ENCODE results near the gene GATB.
"Not testable (repeated sequence)": the region's sequence is repeated elsewhere in the genome, so short reads cannot be mapped to it uniquely, and the experiment has no call there.

GATB gene

DNA sequence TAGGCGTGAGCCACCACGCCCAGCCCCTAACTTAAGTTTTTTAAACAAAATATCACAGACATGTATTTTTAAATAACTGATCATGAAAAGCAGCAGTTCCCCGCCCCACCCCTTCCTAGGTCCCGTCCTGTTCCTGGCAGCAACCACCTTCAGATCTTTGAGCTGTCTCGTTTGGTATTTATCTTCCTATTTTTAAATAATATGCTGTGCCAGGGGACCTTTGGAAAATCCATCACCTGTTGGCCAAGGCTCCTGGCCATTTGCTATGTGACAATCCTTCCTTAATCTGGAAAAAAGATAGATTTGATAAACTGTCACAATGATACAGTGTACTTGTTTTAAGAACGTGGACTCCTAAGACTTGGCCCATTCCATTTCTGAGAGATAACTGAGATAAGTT, 10.7 kb downstream of the GATB start:
- no peak overlapping the region for H3K4me3 ChIP-seq (ENCODE audit: low read depth, low read length)
- TF ChIP-seq, protein P1, sequence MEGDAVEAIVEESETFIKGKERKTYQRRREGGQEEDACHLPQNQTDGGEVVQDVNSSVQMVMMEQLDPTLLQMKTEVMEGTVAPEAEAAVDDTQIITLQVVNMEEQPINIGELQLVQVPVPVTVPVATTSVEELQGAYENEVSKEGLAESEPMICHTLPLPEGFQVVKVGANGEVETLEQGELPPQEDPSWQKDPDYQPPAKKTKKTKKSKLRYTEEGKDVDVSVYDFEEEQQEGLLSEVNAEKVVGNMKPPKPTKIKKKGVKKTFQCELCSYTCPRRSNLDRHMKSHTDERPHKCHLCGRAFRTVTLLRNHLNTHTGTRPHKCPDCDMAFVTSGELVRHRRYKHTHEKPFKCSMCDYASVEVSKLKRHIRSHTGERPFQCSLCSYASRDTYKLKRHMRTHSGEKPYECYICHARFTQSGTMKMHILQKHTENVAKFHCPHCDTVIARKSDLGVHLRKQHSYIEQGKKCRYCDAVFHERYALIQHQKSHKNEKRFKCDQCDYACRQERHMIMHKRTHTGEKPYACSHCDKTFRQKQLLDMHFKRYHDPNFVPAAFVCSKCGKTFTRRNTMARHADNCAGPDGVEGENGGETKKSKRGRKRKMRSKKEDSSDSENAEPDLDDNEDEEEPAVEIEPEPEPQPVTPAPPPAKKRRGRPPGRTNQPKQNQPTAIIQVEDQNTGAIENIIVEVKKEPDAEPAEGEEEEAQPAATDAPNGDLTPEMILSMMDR (IDR thresholded peaks at IDR 0.05; ENCODE audit: borderline replicate concordance, insufficient read depth, low read depth, low read length): no peak

DNA sequence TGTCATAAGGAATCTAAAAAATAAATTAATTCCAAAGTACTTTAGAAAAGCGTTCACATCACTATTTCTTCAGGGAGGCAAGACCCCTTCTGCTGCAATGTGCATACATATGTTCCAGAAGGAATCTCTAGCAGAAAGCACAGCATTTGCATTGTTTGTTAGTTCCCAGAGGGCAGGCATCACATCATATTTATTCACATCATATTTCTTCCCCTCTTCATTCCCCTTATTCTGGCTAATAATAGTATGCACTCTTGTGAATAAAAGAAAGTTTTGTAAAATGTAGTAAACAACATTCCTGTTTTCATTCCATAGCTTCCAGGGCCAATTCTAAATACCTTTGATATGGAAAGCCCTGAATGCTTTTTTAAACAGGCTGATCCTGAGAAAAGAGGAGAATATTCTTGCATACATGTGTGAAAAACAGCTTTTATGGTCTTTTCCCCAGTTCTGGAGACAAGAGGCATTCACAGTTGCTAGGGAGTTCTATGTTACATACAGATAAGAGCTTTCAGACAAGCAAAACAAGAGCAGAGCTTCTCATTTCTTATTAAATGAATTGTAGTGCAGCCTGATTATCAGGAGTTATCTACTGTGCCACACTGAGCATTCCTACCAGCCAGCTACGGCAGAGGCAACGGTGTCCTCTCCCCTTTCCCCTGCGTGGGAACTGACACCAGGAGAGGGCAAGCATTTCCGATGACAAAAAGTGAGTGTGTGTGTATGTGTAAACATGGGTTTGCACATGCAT, 15.2 kb downstream of the GATB start:
- TF ChIP-seq, protein P1 (IDR thresholded peaks at IDR 0.05; ENCODE audit: borderline replicate concordance, insufficient read depth, low read depth, low read length): no peak
- no peak overlapping the region for H3K4me3 ChIP-seq (ENCODE audit: low read depth, low read length)

DNA sequence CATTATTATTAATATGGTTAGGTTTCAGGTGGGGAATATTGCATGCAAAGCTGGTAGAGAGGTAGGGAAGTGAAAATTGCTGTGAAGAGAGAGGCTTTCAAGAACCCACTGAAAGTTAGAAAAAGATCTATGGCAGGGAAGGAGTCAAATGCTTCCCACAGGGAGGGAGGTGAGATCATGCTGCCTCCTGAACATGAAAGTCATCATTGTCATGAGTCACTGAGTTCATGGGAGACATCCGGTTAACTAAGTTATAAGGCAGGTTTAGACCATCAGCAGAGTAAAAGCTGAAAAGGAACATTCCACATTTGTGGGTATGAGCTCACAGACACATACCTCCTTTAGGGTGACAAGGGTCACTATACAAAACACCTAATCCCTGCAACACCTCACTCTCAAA, 16.2 kb downstream of the GATB start:
- no peak overlapping the region for H3K4me3 ChIP-seq (ENCODE audit: low read depth, low read length)
- TF ChIP-seq, protein P1 (IDR thresholded peaks at IDR 0.05; ENCODE audit: borderline replicate concordance, insufficient read depth, low read depth, low read length): no peak

DNA sequence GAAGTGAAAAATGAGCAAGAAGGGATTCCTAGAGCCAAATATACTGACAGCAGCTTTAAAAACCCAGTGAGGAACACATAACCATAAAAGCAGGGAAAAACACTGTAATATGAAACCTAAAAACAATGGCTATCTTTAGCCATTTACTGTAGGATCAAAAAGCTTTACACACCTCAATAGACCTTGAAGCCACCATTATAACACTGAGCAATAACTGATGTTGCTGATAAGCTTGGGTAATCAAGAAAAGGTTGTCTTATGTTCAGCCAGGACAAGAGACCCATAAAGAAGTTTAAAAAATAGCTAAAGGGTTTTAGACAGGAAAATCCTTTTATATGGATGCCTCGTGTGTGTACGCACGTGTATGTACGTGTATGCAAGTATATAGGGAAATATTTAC, 16.9 kb downstream of the GATB start:
- TF ChIP-seq, protein P1 (IDR thresholded peaks at IDR 0.05; ENCODE audit: borderline replicate concordance, insufficient read depth, low read depth, low read length): no peak

DNA sequence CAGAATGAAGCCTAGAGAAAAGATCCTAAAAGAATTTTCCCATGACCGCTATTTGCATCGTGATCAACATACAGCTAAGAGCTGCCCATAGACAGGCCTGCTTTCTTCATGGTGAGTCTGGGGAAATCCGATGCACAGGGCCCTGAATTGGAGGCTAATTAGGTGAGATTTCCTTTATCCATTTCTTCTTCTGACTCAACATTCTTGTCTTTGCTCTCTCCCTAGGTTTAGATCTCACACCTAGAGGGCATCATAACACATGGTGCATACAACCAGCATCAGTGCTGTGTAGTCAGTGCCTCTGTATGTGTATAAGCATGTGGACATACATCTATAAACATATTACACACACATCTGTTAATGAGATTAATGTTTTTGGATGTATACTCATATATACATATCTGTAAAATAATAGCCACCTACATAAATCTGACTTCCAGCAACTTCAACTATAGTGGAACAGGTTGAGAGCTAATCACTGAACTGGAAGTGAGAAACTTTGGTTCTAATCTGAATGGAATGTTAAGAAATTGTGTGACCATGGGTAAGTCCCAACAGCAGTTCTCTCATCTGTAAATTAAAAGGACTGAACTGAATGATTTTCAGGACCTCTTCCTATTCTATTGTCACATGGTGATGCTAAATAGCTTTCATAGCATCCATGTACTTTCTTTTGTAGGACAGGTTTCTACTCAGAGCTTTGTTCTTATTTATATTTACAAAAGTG, 17.5 kb downstream of the GATB start:
- TF ChIP-seq, protein P1 (IDR thresholded peaks at IDR 0.05; ENCODE audit: borderline replicate concordance, insufficient read depth, low read depth, low read length): no peak
- no peak overlapping the region for H3K4me3 ChIP-seq (ENCODE audit: low read depth, low read length)

More for the DNA sequence above, 16.9 kb downstream of the GATB start:
- no peak overlapping the region for H3K4me3 ChIP-seq (ENCODE audit: low read depth, low read length)

DNA sequence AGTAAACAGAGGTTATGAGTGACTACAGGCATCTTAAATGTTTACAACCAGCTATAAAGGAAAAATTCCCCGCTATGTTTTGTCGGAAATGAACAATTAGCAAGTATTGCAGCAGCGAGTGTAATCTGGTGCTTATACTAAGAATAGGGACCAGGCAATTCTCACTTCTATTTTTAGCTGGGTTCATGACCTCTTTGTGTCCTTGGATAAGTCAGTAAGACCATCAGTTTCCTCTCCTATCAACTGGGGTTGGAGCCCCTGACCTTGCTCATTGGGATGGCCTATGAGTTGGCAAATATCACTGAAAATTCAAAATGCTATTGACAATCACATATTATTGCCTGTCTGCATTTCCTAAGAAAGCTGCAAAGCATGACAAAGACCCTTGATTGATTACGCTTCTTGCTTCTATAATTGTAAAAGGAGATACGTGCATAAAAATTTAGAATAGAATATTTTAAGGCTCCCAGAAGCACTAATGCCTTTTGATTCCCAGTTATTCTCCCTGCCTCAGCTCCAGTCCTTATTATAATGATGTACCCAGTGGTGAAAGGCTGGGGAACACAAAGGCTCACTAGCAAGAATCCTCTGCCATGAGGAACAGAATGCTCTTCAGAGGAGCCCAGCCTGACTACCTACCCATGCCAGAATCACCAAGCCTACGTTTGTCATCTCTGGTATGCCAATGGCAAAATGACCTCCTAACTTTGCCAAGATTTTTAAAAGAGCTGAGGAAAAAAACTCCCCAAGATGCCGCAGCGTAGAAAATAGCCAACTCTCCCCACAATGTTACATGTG, 21.9 kb downstream of the GATB start:
- TF ChIP-seq, protein P1 (IDR thresholded peaks at IDR 0.05; ENCODE audit: borderline replicate concordance, insufficient read depth, low read depth, low read length): no peak
- H3K4me3 ChIP-seq (ENCODE audit: low read depth, low read length): no peak overlapping the region

DNA sequence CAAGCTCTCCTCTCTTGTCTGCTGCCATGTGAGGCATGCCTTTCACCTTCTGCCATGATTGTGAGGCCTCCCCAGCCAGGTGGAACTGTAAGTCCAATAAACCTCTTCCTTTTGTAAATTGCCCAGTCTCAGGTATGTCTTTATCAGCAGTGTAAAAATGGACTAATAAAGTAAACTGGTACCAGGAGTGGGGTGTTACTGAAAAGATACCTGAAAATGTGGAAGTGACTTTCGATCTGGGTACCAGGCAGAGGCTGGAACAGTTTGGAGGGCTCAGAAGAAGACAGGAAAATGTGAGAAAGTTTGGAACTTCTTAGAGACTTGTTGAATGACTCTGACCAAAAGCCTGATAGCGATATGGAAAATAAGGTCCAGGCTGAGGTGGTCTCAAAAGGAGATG, 24.0 kb downstream of the GATB start:
- not testable (repeated sequence) for H3K4me3 ChIP-seq (ENCODE audit: low read depth, low read length)

Measured in GM12875 (cell line).